Thoracic aorta (tissue), 2 donors: Measurements from ENCODE around the gene CHTF18. TPM values are rescaled to one million over a fixed set of nuclear protein-coding genes. Genes with fewer than 3 reads are reported as not detected.
"Not testable (repeated sequence)": the region's sequence is repeated elsewhere in the genome, so short reads cannot be mapped to it uniquely, and the experiment has no call there.

Experiments used
- ATAC-seq: fragments of 150-250 bp; one replicate; pipeline ENCODE4 v1.8.0; 2017; ENCODE audit warnings: low read depth; ENCODE audit not compliant: insufficient number of reproducible peaks, low FRiP score
- DNase-seq: peaks from one replicate; pipeline ENCODE4 v3.0.0-alpha.2; 2020; ENCODE audit warnings: low spot score
- H3K27ac ChIP-seq, 2 donors: fragments of 200-600 bp; sonication (generic); 1 replicate in 1 of 2; 2 replicates in 1 of 2; pipeline ENCODE4 v1.5.1; 2016; ENCODE audit warnings: mild to moderate bottlenecking in 2 of 2, moderate library complexity in 2 of 2
- H3K27me3 ChIP-seq: fragments of 200-600 bp; sonication (generic); replicated peaks from 2 replicates; pipeline ENCODE4 v1.6.0; 2016; ENCODE audit warnings: mild to moderate bottlenecking; ENCODE audit not compliant: insufficient read depth
- H3K36me3 ChIP-seq: fragments of 200-600 bp; sonication (generic); one replicate; pipeline ENCODE4 v1.5.1; 2016
- H3K4me1 ChIP-seq, 2 donors: fragments of 200-600 bp; sonication (generic); 1 replicate in 1 of 2; 2 replicates in 1 of 2; pipeline versions ENCODE4 v1.5.1 to v1.6.0; 2016; ENCODE audit warnings: low read depth in 2 of 2, mild to moderate bottlenecking in 1 of 2; ENCODE audit not compliant: control insufficient read depth in 1 of 2
- H3K4me3 ChIP-seq: fragments of 200-600 bp; sonication (generic); 2 replicates; pipeline ENCODE4 v1.5.1; 2016; ENCODE audit warnings: mild to moderate bottlenecking
- H3K9me3 ChIP-seq: fragments of 200-600 bp; sonication (generic); 2 replicates; pipeline ENCODE4 v1.5.1; 2016
- total RNA-seq, 2 donors: library from RNA; depleted of rRNA; stranded (reverse); fragments of >200 nt; gene quantifications; one replicate each; pipeline versions ENCODE4 v1.1.0 to v1.2.3, GENCODE V29; 2016
- TF ChIP-seq, protein P1 (sequence below): fragments of 200-600 bp; sonication (generic); IDR thresholded peaks from one replicate; pipeline ENCODE4 v1.5.1; 2019; ENCODE audit warnings: antibody characterized with exemption

CHTF18 gene
- total RNA-seq, 2 donors from 2014 or later, result 10.2 to 15.4 TPM

GRCh38 chr16:815861-816260 is 27.4 kb downstream of the CHTF18 start:
- H3K4me1 ChIP-seq, result no peaks in the 10 kb centered on the region
- H3K9me3 ChIP-seq, result peaks cover 5% of the 10 kb centered on the region
- ATAC-seq, result no peak
- no peak for DNase-seq
- H3K27ac ChIP-seq, result no peak overlapping the region
- TF ChIP-seq, protein P1, sequence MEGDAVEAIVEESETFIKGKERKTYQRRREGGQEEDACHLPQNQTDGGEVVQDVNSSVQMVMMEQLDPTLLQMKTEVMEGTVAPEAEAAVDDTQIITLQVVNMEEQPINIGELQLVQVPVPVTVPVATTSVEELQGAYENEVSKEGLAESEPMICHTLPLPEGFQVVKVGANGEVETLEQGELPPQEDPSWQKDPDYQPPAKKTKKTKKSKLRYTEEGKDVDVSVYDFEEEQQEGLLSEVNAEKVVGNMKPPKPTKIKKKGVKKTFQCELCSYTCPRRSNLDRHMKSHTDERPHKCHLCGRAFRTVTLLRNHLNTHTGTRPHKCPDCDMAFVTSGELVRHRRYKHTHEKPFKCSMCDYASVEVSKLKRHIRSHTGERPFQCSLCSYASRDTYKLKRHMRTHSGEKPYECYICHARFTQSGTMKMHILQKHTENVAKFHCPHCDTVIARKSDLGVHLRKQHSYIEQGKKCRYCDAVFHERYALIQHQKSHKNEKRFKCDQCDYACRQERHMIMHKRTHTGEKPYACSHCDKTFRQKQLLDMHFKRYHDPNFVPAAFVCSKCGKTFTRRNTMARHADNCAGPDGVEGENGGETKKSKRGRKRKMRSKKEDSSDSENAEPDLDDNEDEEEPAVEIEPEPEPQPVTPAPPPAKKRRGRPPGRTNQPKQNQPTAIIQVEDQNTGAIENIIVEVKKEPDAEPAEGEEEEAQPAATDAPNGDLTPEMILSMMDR, result no peak
- H3K36me3 ChIP-seq, result no peaks in the 10 kb centered on the region
- H3K27me3 ChIP-seq, result no peaks in the 10 kb centered on the region
- no peak overlapping the region for H3K4me3 ChIP-seq

- TF ChIP-seq, protein P1, result no peak
- ATAC-seq (no peak), DNase-seq (no peak)
- Histone ChIP-seq H3K4me1 (no peaks in the 10 kb centered on the region), H3K9me3 (peaks cover 2% of the 10 kb centered on the region), H3K27me3 (no peaks in the 10 kb centered on the region), H3K4me3 (no peak overlapping the region), H3K36me3 (no peaks in the 10 kb centered on the region), H3K27ac (no peak overlapping the region)
Measured at GRCh38 chr16:817001-817906, 28.8 kb downstream of the CHTF18 start.

DNA sequence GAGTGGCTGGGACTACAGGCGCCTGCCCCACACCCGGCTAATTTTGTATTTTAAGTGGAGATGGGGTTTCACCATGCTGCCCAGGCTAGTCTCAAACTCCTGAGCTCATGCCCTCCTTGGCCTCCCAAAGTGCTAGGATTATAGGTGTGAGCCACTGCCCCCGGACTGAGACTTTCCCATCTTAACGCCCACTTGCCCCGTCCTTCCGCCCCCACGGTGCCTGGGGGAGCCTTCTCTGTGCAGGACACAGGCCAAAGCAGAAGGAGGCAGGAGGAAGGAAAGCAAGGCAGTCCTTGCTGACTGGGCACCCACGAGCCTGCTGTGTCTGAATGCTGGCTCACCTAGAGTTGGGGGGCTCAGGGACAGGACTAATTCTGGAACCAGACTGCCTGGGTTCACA is 29.7 kb downstream of the CHTF18 start:
- H3K4me1 ChIP-seq, result no peaks in the 10 kb centered on the region
- no peaks in the 10 kb centered on the region for H3K27me3 ChIP-seq
- DNase-seq (no peak), ATAC-seq (no peak)
- H3K9me3 ChIP-seq, result no peaks in the 10 kb centered on the region
- no peak overlapping the region for H3K4me3 ChIP-seq
- no peak overlapping the region for H3K27ac ChIP-seq
- TF ChIP-seq, protein P1, result no peak
- no peaks in the 10 kb centered on the region for H3K36me3 ChIP-seq

GRCh38 chr16:818592-818991 is 30.2 kb downstream of the CHTF18 start:
- no peak overlapping the region for H3K27ac ChIP-seq
- DNase-seq (no peak), ATAC-seq (no peak)
- no peaks in the 10 kb centered on the region for H3K9me3 ChIP-seq
- H3K36me3 ChIP-seq, result no peaks in the 10 kb centered on the region
- no peak overlapping the region for H3K4me3 ChIP-seq
- TF ChIP-seq, protein P1, result no peak
- H3K4me1 ChIP-seq, result no peaks in the 10 kb centered on the region
- H3K27me3 ChIP-seq, result no peaks in the 10 kb centered on the region

GRCh38 chr16:819336-820043 is 31.1 kb downstream of the CHTF18 start:
- TF ChIP-seq, protein P1, result no peak
- DNase-seq (no peak), ATAC-seq (no peak)
- Histone ChIP-seq H3K27ac (no peak overlapping the region), H3K27me3 (no peaks in the 10 kb centered on the region), H3K9me3 (no peaks in the 10 kb centered on the region), H3K4me3 (no peak overlapping the region), H3K4me1 (no peaks in the 10 kb centered on the region), H3K36me3 (no peaks in the 10 kb centered on the region)

GRCh38 chr16:820044-820408 is 31.6 kb downstream of the CHTF18 start:
- H3K4me1 ChIP-seq, DNase-seq, H3K27ac ChIP-seq, ATAC-seq, H3K4me3 ChIP-seq, H3K27me3 ChIP-seq, H3K36me3 ChIP-seq, H3K9me3 ChIP-seq: not testable (repeated sequence)
